Smooth muscle cell (in vitro differentiated cells): ENCODE measurements around the gene CDKN2A. TPM values are rescaled to one million over a fixed set of nuclear protein-coding genes. Genes with fewer than 3 reads are reported as not detected.
A peak's percentile ranks its signal among the peaks of the same experiment; 100 is the strongest.

Source experiments
- DNase-seq: peaks from one replicate; lab custom pipeline; 2025; ENCODE audit not compliant: unreplicated experiment; lab: John Stamatoyannopoulos, UW
- H2AFZ ChIP-seq: fragments of 200-600 bp; sonication (generic); 2 replicates; pipeline ENCODE4 v1.6.0; 2016; ENCODE audit warnings: antibody characterized with exemption, low read depth, mild to moderate bottlenecking
- H3F3A ChIP-seq: fragments of 200-600 bp; sonication (generic); 2 replicates; pipeline ENCODE4 v1.6.0; 2017; ENCODE audit warnings: antibody characterized with exemption, low read depth
- H3K27ac ChIP-seq: fragments of 200-600 bp; sonication (generic); 2 replicates; pipeline ENCODE4 v1.5.1; 2016; ENCODE audit warnings: low read depth, mild to moderate bottlenecking
- H3K27me3 ChIP-seq: fragments of 200-600 bp; sonication (generic); 2 replicates; pipeline ENCODE4 v1.6.1; 2016; ENCODE audit warnings: low read depth, mild to moderate bottlenecking
- H3K36me3 ChIP-seq: fragments of 200-600 bp; sonication (generic); 2 replicates; pipeline ENCODE4 v1.5.1; 2016; ENCODE audit warnings: low read depth
- H3K4me1 ChIP-seq: fragments of 200-600 bp; sonication (generic); 2 replicates; pipeline ENCODE4 v1.5.1; 2016; ENCODE audit warnings: low read depth
- H3K4me2 ChIP-seq: fragments of 200-600 bp; sonication (generic); 2 replicates; pipeline ENCODE4 v1.6.0; 2016; ENCODE audit warnings: mild to moderate bottlenecking
- H3K4me3 ChIP-seq: fragments of 200-600 bp; sonication (generic); 2 replicates; pipeline ENCODE4 v1.5.1; 2016; ENCODE audit warnings: mild to moderate bottlenecking
- H3K79me2 ChIP-seq: fragments of 200-600 bp; sonication (generic); 2 replicates; pipeline ENCODE4 v1.6.0; 2016; ENCODE audit warnings: low read depth, mild to moderate bottlenecking
- H3K9ac ChIP-seq: fragments of 200-600 bp; sonication (generic); 2 replicates; pipeline ENCODE4 v1.6.0; 2016; ENCODE audit warnings: low read depth
- H3K9me3 ChIP-seq: fragments of 200-600 bp; sonication (generic); replicated peaks from 2 replicates; pipeline ENCODE4 v1.5.1; 2016; ENCODE audit warnings: low read depth
- H4K20me1 ChIP-seq: fragments of 200-600 bp; sonication (generic); 2 replicates; pipeline ENCODE4 v1.6.0; 2016; ENCODE audit warnings: low read depth
- WGBS: methylation state at CpG from one replicate; pipeline ENCODE4 v1.1.7; 2016; ENCODE audit warnings: low lambda C conversion rate; 5-methylcytosine and 5-hydroxymethylcytosine counted together
- polyA plus RNA-seq: library from polyadenylated mRNA; unstranded; fragments of >200 nt; fragmentation: Nextera tagmentation; extraction: Ambion mirVana; gene quantifications from 2 replicates; pipeline ENCODE4 v1.2.1, GENCODE V29; 2016
- total RNA-seq: library from RNA; depleted of rRNA; stranded (reverse); fragments of >200 nt; gene quantifications from 2 replicates; pipeline ENCODE4 v1.2.3, GENCODE V29; 2014
- TF ChIP-seq, protein P1 (sequence below): fragments of 200-600 bp; sonication (generic); IDR thresholded peaks from 2 replicates; pipeline ENCODE4 v1.5.1; 2017; ENCODE audit warnings: borderline replicate concordance, mild to moderate bottlenecking, antibody characterized with exemption; ENCODE audit not compliant: insufficient read depth, poor library complexity, severe bottlenecking

Gene CDKN2A
- total and polyA plus RNA-seq, 2 experiments from 2014 or later = 69.4 to 77.5 TPM

- no peaks in the 10 kb centered on the region for H3K36me3 ChIP-seq
- H3K4me2 ChIP-seq = peak overlapping the region; percentile 83
- H2AFZ ChIP-seq = peak overlapping the region; percentile 89
- H3K9me3 ChIP-seq = no peaks in the 10 kb centered on the region
- WGBS = 8% methylated on average over 52 of the region's 54 CpGs
- TF ChIP-seq, protein P1, sequence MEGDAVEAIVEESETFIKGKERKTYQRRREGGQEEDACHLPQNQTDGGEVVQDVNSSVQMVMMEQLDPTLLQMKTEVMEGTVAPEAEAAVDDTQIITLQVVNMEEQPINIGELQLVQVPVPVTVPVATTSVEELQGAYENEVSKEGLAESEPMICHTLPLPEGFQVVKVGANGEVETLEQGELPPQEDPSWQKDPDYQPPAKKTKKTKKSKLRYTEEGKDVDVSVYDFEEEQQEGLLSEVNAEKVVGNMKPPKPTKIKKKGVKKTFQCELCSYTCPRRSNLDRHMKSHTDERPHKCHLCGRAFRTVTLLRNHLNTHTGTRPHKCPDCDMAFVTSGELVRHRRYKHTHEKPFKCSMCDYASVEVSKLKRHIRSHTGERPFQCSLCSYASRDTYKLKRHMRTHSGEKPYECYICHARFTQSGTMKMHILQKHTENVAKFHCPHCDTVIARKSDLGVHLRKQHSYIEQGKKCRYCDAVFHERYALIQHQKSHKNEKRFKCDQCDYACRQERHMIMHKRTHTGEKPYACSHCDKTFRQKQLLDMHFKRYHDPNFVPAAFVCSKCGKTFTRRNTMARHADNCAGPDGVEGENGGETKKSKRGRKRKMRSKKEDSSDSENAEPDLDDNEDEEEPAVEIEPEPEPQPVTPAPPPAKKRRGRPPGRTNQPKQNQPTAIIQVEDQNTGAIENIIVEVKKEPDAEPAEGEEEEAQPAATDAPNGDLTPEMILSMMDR = no peak
- no peaks in the 10 kb centered on the region for H4K20me1 ChIP-seq
- peak overlapping the region; percentile 89 for H3K9ac ChIP-seq
- H3K79me2 ChIP-seq = peaks cover 32% of the 10 kb centered on the region
- peaks cover 10% of the 10 kb centered on the region for H3K27me3 ChIP-seq
- no peak for DNase-seq
- peaks cover 8% of the 10 kb centered on the region for H3F3A ChIP-seq
- peaks cover 16% of the 10 kb centered on the region for H3K4me1 ChIP-seq
- peak overlapping the region; percentile 84 for H3K4me3 ChIP-seq
- peak overlapping the region; percentile 90 for H3K27ac ChIP-seq
Measured at GRCh38 chr9:21995666-21996398, 1.6 kb upstream of the CDKN2A start.

GRCh38 chr9:21995006-21995665 lies 944 bp upstream of the CDKN2A start:
- H3K79me2 ChIP-seq = peaks cover 34% of the 10 kb centered on the region

DNA sequence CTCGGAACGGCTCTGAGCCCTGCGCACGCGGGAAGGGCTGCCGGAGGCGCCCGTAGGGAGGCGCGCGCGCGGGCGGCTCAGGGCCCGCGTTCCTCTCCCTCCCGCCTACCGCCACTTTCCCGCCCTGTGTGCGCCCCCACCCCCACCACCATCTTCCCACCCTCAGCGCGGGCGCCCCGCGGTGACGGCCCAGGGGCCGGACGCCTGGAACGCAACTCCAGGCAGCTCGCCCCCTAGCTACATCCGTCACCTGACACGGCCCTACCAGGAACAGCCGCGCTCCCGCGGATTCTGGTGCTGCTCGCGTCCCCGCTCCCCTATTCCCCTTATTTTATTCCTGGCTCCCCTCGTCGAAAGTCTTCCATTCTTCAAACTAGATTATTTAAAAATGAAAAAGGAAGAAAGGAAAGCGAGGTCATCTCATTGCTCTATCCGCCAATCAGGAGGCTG lies 389 bp upstream of the CDKN2A start, which contains the start of gene CDKN2B-AS1:
Gene CDKN2B-AS1, plus strand, starts transcription at position 236 of the 450 bp plus-strand sequence.
- Histone ChIP-seq H3K79me2 (peaks cover 34% of the 10 kb centered on the region), H3K4me2 (peak within 1 kb of the TSS; percentile 83), H3K4me1 (peaks cover 16% of the 10 kb centered on the region), H2AFZ (peak within 1 kb of the TSS; percentile 89), H3K27me3 (peaks cover 22% of the 10 kb centered on the region), H3K4me3 (peak within 1 kb of the TSS; percentile 84), H3F3A (peaks cover 8% of the 10 kb centered on the region), H3K9me3 (no peaks in the 10 kb centered on the region), H3K27ac (peak within 1 kb of the TSS; percentile 90), H4K20me1 (no peaks in the 10 kb centered on the region), H3K36me3 (no peaks in the 10 kb centered on the region), H3K9ac (peak within 1 kb of the TSS; percentile 89)
- TF ChIP-seq, protein P1 = peak; percentile 4
- under 1% methylated on average over 23 of the region's 43 CpGs for WGBS
- DNase-seq = no peak

More at GRCh38 chr9:21995006-21995665, 944 bp upstream of the CDKN2A start:
- no peaks in the 10 kb centered on the region for H3K36me3 ChIP-seq
- no peaks in the 10 kb centered on the region for H3K9me3 ChIP-seq
- H3K9ac ChIP-seq = peak overlapping the region; percentile 89
- H3K27me3 ChIP-seq = peaks cover 17% of the 10 kb centered on the region
- DNase-seq = no peak
- H3K27ac ChIP-seq = peak overlapping the region; percentile 90
- H3K4me3 ChIP-seq = peak overlapping the region; percentile 84
- peak overlapping the region; percentile 83 for H3K4me2 ChIP-seq
- peaks cover 8% of the 10 kb centered on the region for H3F3A ChIP-seq
- peaks cover 16% of the 10 kb centered on the region for H3K4me1 ChIP-seq
- TF ChIP-seq, protein P1 = no peak
- H4K20me1 ChIP-seq = no peaks in the 10 kb centered on the region
- H2AFZ ChIP-seq = peak overlapping the region; percentile 89
- WGBS = under 1% methylated on average over 36 of the region's 56 CpGs
